ENCODE data around the gene SLC6A20. TPM values are rescaled to one million over a fixed set of nuclear protein-coding genes. Genes with fewer than 3 reads are reported as not detected.

Gene SLC6A20
- total and polyA plus RNA-seq, 2 of the 13 experiments (the other 11 are each of a cell fraction or from before 2014, with no cell fraction given): not detected

GRCh38 chr3:45786801-45787495, 9.4 kb downstream of the SLC6A20 start:
- no TSS peak for BruUV-seq (replicated peaks)
- ATAC-seq (no peak), DNase-seq (ENCODE audit: low spot score) (no peak), FAIRE-seq (no peak)
- POLR2A ChIA-PET: no interaction called here
- H3K79me2 ChIP-seq (ENCODE audit: insufficient read depth, low read length): no peaks in the 10 kb centered on the region
- no peak overlapping the region for H3K4me3 ChIP-seq (replicated peaks in 1 of 3; ENCODE audit: insufficient read depth in 1 of 3, low read depth in 2 of 3, low read length in 3 of 3)
- H3K4me1 ChIP-seq (ENCODE audit: insufficient read depth, low read length): no peaks in the 10 kb centered on the region
- in situ Hi-C loops (cut with HindIII; ENCODE audit: extremely low pct_ligation_motif_present, low pct_unique_long_range_greater_than_20kb) (no loop called here), intact Hi-C loops (cut with micrococcal nuclease; ENCODE audit: unreplicated experiment) (no loop called here)
- no peak overlapping the region for H3K4me2 ChIP-seq (ENCODE audit: low read depth, low read length)
- H3K27me3 ChIP-seq (ENCODE audit: control insufficient read depth in 1 of 2, insufficient read depth in 2 of 2, low read length in 2 of 2): peaks cover 0 to 20% of the 10 kb centered on the region in 2 experiments; a peak in 3 of 5 replicates
- no peaks in the 10 kb centered on the region for H3K9me3 ChIP-seq (ENCODE audit: low read length)
- H3K9ac ChIP-seq (ENCODE audit: insufficient read depth, low read depth, low read length): no peak overlapping the region
- H2AFZ ChIP-seq (ENCODE audit: low read length): no peak overlapping the region
- no peaks in the 10 kb centered on the region for H4K20me1 ChIP-seq (ENCODE audit: insufficient read depth, low read length)
- no peaks in the 10 kb centered on the region for H3K36me3 ChIP-seq (replicated peaks in 1 of 2; ENCODE audit: control insufficient read depth in 1 of 2, insufficient read depth in 2 of 2, low read length in 2 of 2)
- H3K27ac ChIP-seq (ENCODE audit: extremely low read length, insufficient read depth, low read length): no peak overlapping the region
- 0% methylated on average over 4 of the region's 4 CpGs for WGBS (ENCODE audit: low lambda C conversion rate)
- CTCF ChIA-PET (ENCODE audit: low intra/inter-chr PET ratio, low total read pairs): no interaction called here
- no peak for TF ChIP-seq RARA (CRISPR knock-in tag; IDR thresholded peaks at IDR 0.05)
- no peak for TF ChIP-seq BCLAF1 (IDR thresholded peaks at IDR 0.05)
- TF ChIP-seq ZNF296 (CRISPR knock-in tag; conservative IDR thresholded peaks at IDR 0.05): no peak
- no peak for TF ChIP-seq IRF9 (CRISPR knock-in tag; IDR thresholded peaks at IDR 0.05; ENCODE audit: borderline replicate concordance)
- no peak for TF ChIP-seq NFAT5 (CRISPR knock-in tag; IDR thresholded peaks at IDR 0.05)
- no peak for TF ChIP-seq RELA (CRISPR knock-in tag; IDR thresholded peaks at IDR 0.05)
- TF ChIP-seq BATF2 (CRISPR knock-in tag; IDR thresholded peaks at IDR 0.05): no peak
- no peak for TF ChIP-seq POLR2AphosphoS5 (IDR thresholded peaks at IDR 0.05; ENCODE audit: low read depth, low read length)
- no peak for TF ChIP-seq NFYC (CRISPR knock-in tag; IDR thresholded peaks at IDR 0.05)
